Measurements from ENCODE around the gene RASSF4. TPM values are rescaled to one million over a fixed set of nuclear protein-coding genes. Genes with fewer than 3 reads are reported as not detected.

Gene RASSF4
- total and polyA plus RNA-seq, 9 of the 15 experiments (the other 6 are each of a cell fraction or from before 2014, with no cell fraction given): 0.01 to 0.62 (median 0.11) TPM; not detected in 3

- TF ChIP-seq HOMEZ (CRISPR knock-in tag; IDR thresholded peaks at IDR 0.05) (no peak), ELF4 (CRISPR knock-in tag; IDR thresholded peaks at IDR 0.05) (no peak), CREM (IDR thresholded peaks at IDR 0.05; ENCODE audit: low read depth) (no peak), THRAP3 (IDR thresholded peaks at IDR 0.05; ENCODE audit: borderline replicate concordance) (no peak), UBTF (IDR thresholded peaks at IDR 0.05; ENCODE audit: borderline replicate concordance in 1 of 2, low read depth in 2 of 2, low read length in 2 of 2) (peak in 1 of 2 experiments; percentile 35; a peak in 1 of 4 replicates), CAMTA2 (CRISPR knock-in tag; conservative IDR thresholded peaks at IDR 0.05) (no peak), CEBPZ (IDR thresholded peaks at IDR 0.05; ENCODE audit: borderline replicate concordance, low read depth, low read length) (no peak), ELF2 (CRISPR knock-in tag; IDR thresholded peaks at IDR 0.05) (peak; percentile 51; the same call in 1 of the 2 replicates), L3MBTL2 (IDR thresholded peaks at IDR 0.05) (peak; percentile 44; the same call in 1 of the 2 replicates), RAD21 (CRISPR knock-in tag; conservative IDR thresholded peaks at IDR 0.05 in 1 of 2, IDR thresholded peaks at IDR 0.05 in 1 of 2) (peak; percentile 88 to 89), DPF2 (IDR thresholded peaks at IDR 0.05) (no peak), ETV6 (IDR thresholded peaks at IDR 0.05; ENCODE audit: borderline replicate concordance in 1 of 2, low read depth in 2 of 2, low read length in 1 of 2) (no peak), ETV6 (CRISPR knock-in tag; IDR thresholded peaks at IDR 0.05; ENCODE audit: borderline replicate concordance) (no peak), SREBF1 (IDR thresholded peaks at IDR 0.05; ENCODE audit: borderline replicate concordance, low read depth, low read length) (no peak), STAT5B (CRISPR knock-in tag; IDR thresholded peaks at IDR 0.05) (no peak), SNRNP70 (optimal IDR thresholded peaks at IDR 0.05; ENCODE audit: low read depth, low read length) (no peak), MTF1 (CRISPR knock-in tag; IDR thresholded peaks at IDR 0.05; ENCODE audit: borderline replicate concordance) (no peak), PYGO2 (tag; IDR thresholded peaks at IDR 0.05) (no peak), ZNF311 (CRISPR knock-in tag; IDR thresholded peaks at IDR 0.05) (no peak), BRCA1 (IDR thresholded peaks at IDR 0.05) (no peak), BRCA1 (CRISPR knock-in tag; IDR thresholded peaks at IDR 0.05) (no peak), SNIP1 (IDR thresholded peaks at IDR 0.05; ENCODE audit: low read depth) (no peak), MTA2 (IDR thresholded peaks at IDR 0.05; ENCODE audit: low read depth) (no peak)
These were observed 15.2 kb downstream of the RASSF4 start (continued) for GRCh38 chr10:44974628-44975430.
